ENCODE measurements around the gene CCDC171. TPM values are rescaled to one million over a fixed set of nuclear protein-coding genes. Genes with fewer than 3 reads are reported as not detected.
"Not testable (repeated sequence)": the region's sequence is repeated elsewhere in the genome, so short reads cannot be mapped to it uniquely, and the experiment has no call there.

Gene CCDC171
- total and polyA plus RNA-seq, 2 experiments from 2014 or later, result 4.4 to 5.1 TPM

DNA sequence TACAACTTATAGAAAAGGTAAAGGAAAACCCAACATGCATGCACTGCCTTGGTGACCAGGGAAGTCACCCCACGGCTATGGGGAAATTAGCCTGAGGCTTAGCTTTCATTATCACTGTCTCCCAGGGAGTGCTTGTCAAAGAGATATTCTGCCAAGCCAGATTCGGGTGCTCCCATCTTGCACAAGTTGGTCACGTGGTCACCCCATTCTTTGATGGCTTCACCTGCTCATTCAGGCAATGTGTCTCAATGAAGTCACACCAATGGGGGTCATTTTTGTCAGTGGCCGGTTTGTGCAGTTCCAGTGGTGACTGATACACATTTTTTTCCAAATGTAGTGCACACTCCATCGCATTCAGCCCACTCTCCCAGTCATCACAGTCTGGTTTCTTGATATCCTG is 25.8 kb upstream of the CCDC171 start:
- not testable (repeated sequence) for H3K4me2 ChIP-seq; H3K9me3 Mint-ChIP-seq; H2AFZ ChIP-seq; H3K79me2 ChIP-seq (replicated peaks; ENCODE audit: insufficient read depth); H3K9me2 ChIP-seq (ENCODE audit: insufficient read depth); H3K27ac ChIP-seq (ENCODE audit: low read depth); H3K36me3 Mint-ChIP-seq (ENCODE audit: low read depth); H3K4me3 Mint-ChIP-seq; H4K20me1 ChIP-seq (replicated peaks; ENCODE audit: insufficient read depth); ATAC-seq; H3K4me3 ChIP-seq; H3K36me3 ChIP-seq (ENCODE audit: insufficient read depth); H3K27me3 ChIP-seq (ENCODE audit: insufficient read depth); H3K27me3 Mint-ChIP-seq (ENCODE audit: insufficient read depth, low read depth, poor library complexity); DNase-seq (ENCODE audit: low spot score); H3K27ac Mint-ChIP-seq; H3K4me1 Mint-ChIP-seq; H3F3A ChIP-seq (replicated peaks; ENCODE audit: low read depth); H3K4me1 ChIP-seq (ENCODE audit: insufficient read depth)

DNA sequence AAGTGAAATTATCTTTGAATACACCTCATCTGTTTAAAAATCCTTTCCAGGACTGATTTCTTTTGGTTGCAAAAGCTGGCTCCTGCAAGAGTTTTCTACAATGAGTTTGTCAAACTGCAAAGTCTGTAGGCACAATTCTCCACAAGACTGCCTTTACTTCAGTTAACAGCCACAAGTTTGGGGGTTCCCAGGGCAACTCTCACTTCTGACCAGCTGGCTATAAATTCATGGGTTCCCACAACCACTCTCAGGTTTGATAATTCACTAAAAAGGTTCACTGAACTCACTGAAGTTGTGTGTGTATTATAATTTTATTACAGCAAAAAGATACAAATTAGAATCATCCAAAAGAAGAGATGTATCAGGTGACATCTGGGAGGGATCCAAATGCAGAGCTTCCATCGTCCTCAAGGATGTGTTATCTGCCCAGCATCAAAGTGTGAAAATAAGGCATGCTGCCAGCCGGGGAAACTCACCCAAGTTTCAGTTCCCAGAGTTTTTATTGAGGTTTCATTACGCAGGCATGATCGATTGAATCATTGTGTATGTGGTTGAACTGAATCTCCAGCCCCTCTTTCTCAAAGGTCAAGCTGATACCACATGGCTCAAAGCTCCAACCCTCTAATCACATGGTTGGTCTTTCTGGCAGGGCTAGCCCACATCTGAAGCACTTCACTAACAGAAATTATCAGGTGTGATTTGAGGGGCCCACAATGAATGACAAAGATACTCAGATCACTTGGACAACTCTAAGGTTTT is 23.1 kb upstream of the CCDC171 start:
- peaks cover 3% of the 10 kb centered on the region; the same call in 1 of the 2 replicates for H3F3A ChIP-seq (replicated peaks; ENCODE audit: low read depth)
- no peak overlapping the region for H3K4me3 ChIP-seq
- no peaks in the 10 kb centered on the region for H3K27me3 ChIP-seq (ENCODE audit: insufficient read depth)
- H3K4me3 Mint-ChIP-seq, result no peak overlapping the region
- H3K27ac ChIP-seq (ENCODE audit: low read depth), result no peak overlapping the region
- 0 out of 2 replicates have a peak, but pooled peaks cover 3% of the 10 kb centered on the region for H3K9me2 ChIP-seq (ENCODE audit: insufficient read depth)
- H4K20me1 ChIP-seq (replicated peaks; ENCODE audit: insufficient read depth), result no peaks in the 10 kb centered on the region
- no peaks in the 10 kb centered on the region for H3K4me1 ChIP-seq (ENCODE audit: insufficient read depth)
- H2AFZ ChIP-seq, result peak overlapping the region; percentile 47; the same call in 1 of the 2 replicates
- no peak overlapping the region for H3K27ac Mint-ChIP-seq
- H3K27me3 Mint-ChIP-seq (ENCODE audit: insufficient read depth, low read depth, poor library complexity), result peaks cover 3% of the 10 kb centered on the region
- H3K36me3 Mint-ChIP-seq (ENCODE audit: low read depth), result no peaks in the 10 kb centered on the region
- ATAC-seq (no peak), DNase-seq (ENCODE audit: low spot score) (no peak)
- TF ChIP-seq, protein P1, sequence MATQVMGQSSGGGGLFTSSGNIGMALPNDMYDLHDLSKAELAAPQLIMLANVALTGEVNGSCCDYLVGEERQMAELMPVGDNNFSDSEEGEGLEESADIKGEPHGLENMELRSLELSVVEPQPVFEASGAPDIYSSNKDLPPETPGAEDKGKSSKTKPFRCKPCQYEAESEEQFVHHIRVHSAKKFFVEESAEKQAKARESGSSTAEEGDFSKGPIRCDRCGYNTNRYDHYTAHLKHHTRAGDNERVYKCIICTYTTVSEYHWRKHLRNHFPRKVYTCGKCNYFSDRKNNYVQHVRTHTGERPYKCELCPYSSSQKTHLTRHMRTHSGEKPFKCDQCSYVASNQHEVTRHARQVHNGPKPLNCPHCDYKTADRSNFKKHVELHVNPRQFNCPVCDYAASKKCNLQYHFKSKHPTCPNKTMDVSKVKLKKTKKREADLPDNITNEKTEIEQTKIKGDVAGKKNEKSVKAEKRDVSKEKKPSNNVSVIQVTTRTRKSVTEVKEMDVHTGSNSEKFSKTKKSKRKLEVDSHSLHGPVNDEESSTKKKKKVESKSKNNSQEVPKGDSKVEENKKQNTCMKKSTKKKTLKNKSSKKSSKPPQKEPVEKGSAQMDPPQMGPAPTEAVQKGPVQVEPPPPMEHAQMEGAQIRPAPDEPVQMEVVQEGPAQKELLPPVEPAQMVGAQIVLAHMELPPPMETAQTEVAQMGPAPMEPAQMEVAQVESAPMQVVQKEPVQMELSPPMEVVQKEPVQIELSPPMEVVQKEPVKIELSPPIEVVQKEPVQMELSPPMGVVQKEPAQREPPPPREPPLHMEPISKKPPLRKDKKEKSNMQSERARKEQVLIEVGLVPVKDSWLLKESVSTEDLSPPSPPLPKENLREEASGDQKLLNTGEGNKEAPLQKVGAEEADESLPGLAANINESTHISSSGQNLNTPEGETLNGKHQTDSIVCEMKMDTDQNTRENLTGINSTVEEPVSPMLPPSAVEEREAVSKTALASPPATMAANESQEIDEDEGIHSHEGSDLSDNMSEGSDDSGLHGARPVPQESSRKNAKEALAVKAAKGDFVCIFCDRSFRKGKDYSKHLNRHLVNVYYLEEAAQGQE (IDR thresholded peaks at IDR 0.05; ENCODE audit: unreplicated experiment), result no peak
- TF ChIP-seq CREB1 (CRISPR knock-in tag; IDR thresholded peaks at IDR 0.05; ENCODE audit: low read depth) (no peak), EZH2 (IDR thresholded peaks at IDR 0.05; ENCODE audit: low read depth, unreplicated experiment) (no peak), NANOG (IDR thresholded peaks at IDR 0.05; ENCODE audit: borderline replicate concordance) (no peak), POLR2AphosphoS5 (IDR thresholded peaks at IDR 0.05; ENCODE audit: low read depth) (no peak), ZNF331 (CRISPR knock-in tag; IDR thresholded peaks at IDR 0.05; ENCODE audit: low read depth) (no peak), EZH2phosphoT487 (IDR thresholded peaks at IDR 0.05; ENCODE audit: unreplicated experiment) (no peak)
- TF ChIP-seq, protein P2, sequence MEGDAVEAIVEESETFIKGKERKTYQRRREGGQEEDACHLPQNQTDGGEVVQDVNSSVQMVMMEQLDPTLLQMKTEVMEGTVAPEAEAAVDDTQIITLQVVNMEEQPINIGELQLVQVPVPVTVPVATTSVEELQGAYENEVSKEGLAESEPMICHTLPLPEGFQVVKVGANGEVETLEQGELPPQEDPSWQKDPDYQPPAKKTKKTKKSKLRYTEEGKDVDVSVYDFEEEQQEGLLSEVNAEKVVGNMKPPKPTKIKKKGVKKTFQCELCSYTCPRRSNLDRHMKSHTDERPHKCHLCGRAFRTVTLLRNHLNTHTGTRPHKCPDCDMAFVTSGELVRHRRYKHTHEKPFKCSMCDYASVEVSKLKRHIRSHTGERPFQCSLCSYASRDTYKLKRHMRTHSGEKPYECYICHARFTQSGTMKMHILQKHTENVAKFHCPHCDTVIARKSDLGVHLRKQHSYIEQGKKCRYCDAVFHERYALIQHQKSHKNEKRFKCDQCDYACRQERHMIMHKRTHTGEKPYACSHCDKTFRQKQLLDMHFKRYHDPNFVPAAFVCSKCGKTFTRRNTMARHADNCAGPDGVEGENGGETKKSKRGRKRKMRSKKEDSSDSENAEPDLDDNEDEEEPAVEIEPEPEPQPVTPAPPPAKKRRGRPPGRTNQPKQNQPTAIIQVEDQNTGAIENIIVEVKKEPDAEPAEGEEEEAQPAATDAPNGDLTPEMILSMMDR (conservative IDR thresholded peaks at IDR 0.05; ENCODE audit: low read depth in 2 of 2), result no peak
- TF ChIP-seq, protein P3, sequence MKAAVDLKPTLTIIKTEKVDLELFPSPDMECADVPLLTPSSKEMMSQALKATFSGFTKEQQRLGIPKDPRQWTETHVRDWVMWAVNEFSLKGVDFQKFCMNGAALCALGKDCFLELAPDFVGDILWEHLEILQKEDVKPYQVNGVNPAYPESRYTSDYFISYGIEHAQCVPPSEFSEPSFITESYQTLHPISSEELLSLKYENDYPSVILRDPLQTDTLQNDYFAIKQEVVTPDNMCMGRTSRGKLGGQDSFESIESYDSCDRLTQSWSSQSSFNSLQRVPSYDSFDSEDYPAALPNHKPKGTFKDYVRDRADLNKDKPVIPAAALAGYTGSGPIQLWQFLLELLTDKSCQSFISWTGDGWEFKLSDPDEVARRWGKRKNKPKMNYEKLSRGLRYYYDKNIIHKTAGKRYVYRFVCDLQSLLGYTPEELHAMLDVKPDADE (IDR thresholded peaks at IDR 0.05), result no peak
- no peak overlapping the region for H3K4me2 ChIP-seq
- no peaks in the 10 kb centered on the region for H3K79me2 ChIP-seq (replicated peaks; ENCODE audit: insufficient read depth)
- H3K9me3 Mint-ChIP-seq, result peaks cover 2% of the 10 kb centered on the region; the same call in 1 of the 3 replicates
- H3K36me3 ChIP-seq (ENCODE audit: insufficient read depth), result no peaks in the 10 kb centered on the region
- H3K4me1 Mint-ChIP-seq, result no peaks in the 10 kb centered on the region

Measured in GM23338 (cell line).